ENCODE measurements around the gene LRRC39.

DNA sequence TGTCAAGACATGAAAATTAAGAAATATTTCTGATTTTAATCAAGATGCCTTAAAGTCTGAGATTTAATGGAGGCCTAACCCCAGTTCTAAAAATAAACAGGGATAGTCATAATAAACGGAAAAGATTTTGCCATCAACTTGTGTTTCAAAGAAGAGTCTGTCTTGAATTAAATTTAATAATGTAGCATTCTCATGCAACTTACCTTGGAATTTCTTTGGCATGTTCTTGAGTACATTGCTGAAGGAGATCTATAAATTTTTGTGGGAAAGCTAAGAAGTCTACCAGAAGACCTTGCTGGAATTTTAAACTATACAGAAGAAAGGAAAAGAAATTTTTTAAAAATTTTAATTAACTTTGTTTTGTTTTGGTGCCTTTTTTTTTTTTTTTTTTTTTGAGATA is 55.9 kb downstream of the LRRC39 start:
- TF ChIP-seq, protein P1, sequence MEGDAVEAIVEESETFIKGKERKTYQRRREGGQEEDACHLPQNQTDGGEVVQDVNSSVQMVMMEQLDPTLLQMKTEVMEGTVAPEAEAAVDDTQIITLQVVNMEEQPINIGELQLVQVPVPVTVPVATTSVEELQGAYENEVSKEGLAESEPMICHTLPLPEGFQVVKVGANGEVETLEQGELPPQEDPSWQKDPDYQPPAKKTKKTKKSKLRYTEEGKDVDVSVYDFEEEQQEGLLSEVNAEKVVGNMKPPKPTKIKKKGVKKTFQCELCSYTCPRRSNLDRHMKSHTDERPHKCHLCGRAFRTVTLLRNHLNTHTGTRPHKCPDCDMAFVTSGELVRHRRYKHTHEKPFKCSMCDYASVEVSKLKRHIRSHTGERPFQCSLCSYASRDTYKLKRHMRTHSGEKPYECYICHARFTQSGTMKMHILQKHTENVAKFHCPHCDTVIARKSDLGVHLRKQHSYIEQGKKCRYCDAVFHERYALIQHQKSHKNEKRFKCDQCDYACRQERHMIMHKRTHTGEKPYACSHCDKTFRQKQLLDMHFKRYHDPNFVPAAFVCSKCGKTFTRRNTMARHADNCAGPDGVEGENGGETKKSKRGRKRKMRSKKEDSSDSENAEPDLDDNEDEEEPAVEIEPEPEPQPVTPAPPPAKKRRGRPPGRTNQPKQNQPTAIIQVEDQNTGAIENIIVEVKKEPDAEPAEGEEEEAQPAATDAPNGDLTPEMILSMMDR (IDR thresholded peaks at IDR 0.05), result no peak
- TF ChIP-seq POLR2A (IDR thresholded peaks at IDR 0.05), result no peak

All from testis (tissue), 2 donors.